ENCODE measurements around the gene ASAH2. TPM values are rescaled to one million over a fixed set of nuclear protein-coding genes. Genes with fewer than 3 reads are reported as not detected.

The ASAH2 gene
- total RNA-seq, 3 donors from 2014 or later (not counting 1 experiment from before 2014, with no cell fraction given): 0.79 to 3.4 (median 2.9) TPM

DNA sequence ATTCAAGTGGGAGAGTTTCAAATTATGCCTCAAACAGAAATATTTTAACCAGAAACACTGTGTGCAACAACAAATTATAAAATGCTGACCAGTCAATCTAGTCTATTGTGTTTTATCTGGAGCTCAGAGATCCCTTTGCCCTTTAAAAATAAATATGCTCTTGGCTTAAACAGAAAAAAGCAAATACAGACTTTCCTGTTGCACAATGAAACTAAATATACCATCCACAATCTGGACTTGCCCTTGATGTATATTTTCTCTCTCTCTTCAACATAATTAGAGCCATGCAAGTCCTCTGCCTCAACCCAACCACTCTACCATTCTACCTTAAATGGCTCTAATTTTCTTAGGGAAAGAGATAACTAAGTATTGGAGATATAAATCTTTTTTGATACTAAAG is 34.9 kb downstream of the ASAH2 start:
- Mint-ChIP-seq H3K36me3 (no peaks in the 10 kb centered on the region), H3K9me3 (no peaks in the 10 kb centered on the region), H3K4me3 (no peak overlapping the region), H3K4me1 (no peaks in the 10 kb centered on the region), H3K27me3 (ENCODE audit: low read depth in 2 of 2) (peaks cover 8 to 19% of the 10 kb centered on the region in 2 donors), H3K27ac (no peak overlapping the region)
- Histone ChIP-seq H3K27me3 (ENCODE audit: control insufficient read depth, insufficient read depth, low read length) (no peaks in the 10 kb centered on the region), H3K9me3 (ENCODE audit: control insufficient read depth, insufficient read depth, low read length) (no peaks in the 10 kb centered on the region), H3K4me3 (ENCODE audit: low read length) (no peak overlapping the region), H3K4me1 (ENCODE audit: control insufficient read depth, insufficient read depth, low read length) (no peaks in the 10 kb centered on the region), H3K36me3 (ENCODE audit: control insufficient read depth, insufficient read depth, low read length) (no peaks in the 10 kb centered on the region), H3K27ac (ENCODE audit: low read length) (no peak overlapping the region)
- no peak for ATAC-seq
- no peak for TF ChIP-seq CTCF (IDR thresholded peaks at IDR 0.05)
- intact Hi-C loops (cut with micrococcal nuclease): no loop called here
- no peak for DNase-seq

DNA sequence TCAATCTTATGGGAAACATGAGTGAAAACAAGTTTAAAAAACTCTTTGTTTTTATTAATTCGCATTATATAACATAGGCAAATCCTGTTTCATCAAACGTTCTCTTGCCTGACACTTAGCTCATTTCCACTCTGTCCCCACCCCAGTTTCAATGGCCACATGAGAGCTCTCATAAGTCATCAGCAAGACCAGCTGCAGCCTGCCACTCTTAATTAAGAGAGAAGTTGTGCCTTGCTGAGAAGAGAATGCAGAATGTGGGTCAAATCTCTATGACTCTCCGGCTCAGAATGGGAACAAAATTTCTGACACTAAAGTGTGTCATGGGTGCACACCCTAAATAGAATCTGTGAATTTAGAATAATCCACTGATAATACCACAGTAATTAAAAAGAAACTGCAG is 39.6 kb downstream of the ASAH2 start:
- Histone ChIP-seq H3K4me3 (ENCODE audit: low read length) (no peak overlapping the region), H3K27ac (ENCODE audit: low read length) (no peak overlapping the region), H3K27me3 (ENCODE audit: control insufficient read depth, insufficient read depth, low read length) (no peaks in the 10 kb centered on the region), H3K4me1 (ENCODE audit: control insufficient read depth, insufficient read depth, low read length) (no peaks in the 10 kb centered on the region), H3K9me3 (ENCODE audit: control insufficient read depth, insufficient read depth, low read length) (no peaks in the 10 kb centered on the region), H3K36me3 (ENCODE audit: control insufficient read depth, insufficient read depth, low read length) (no peaks in the 10 kb centered on the region)
- 84% methylated on average over 3 of the region's 3 CpGs for WGBS (ENCODE audit: insufficient coverage)
- Mint-ChIP-seq H3K27me3 (ENCODE audit: low read depth in 2 of 2) (peaks cover 3 to 33% of the 10 kb centered on the region in 2 donors), H3K4me3 (no peak overlapping the region), H3K4me1 (no peaks in the 10 kb centered on the region), H3K36me3 (no peaks in the 10 kb centered on the region), H3K9me3 (no peaks in the 10 kb centered on the region), H3K27ac (no peak overlapping the region)
- DNase-seq: no peak
- ATAC-seq: no peak
- no peak for TF ChIP-seq CTCF (IDR thresholded peaks at IDR 0.05)
- intact Hi-C loops (cut with micrococcal nuclease): no loop called here

DNA sequence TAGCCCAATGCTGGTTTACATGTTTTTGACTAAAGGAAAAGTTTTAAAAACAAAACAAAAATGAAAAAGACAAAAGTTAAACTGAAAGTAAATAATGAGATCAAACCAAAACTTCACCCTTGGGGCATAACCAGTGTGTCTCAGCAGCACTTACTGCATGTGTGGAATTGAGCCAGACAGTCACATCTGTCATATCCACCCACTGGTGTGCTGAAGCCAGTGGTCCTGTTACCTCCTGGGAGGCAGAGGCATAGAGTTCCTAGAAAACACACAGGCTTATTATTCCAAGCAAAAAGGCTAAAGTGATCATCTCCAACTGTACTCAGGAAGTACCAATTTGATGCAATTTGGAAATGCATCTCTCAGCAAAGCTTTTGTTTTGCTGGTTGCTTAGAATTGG is 40.4 kb downstream of the ASAH2 start:
- Mint-ChIP-seq H3K36me3 (no peaks in the 10 kb centered on the region), H3K4me3 (no peak overlapping the region), H3K9me3 (no peaks in the 10 kb centered on the region), H3K27ac (no peak overlapping the region), H3K4me1 (no peaks in the 10 kb centered on the region), H3K27me3 (ENCODE audit: low read depth in 2 of 2) (peaks cover 3 to 35% of the 10 kb centered on the region in 2 donors)
- ATAC-seq (no peak), DNase-seq (no peak)
- H3K27me3 ChIP-seq (ENCODE audit: control insufficient read depth, insufficient read depth, low read length): peaks cover 3% of the 10 kb centered on the region
- intact Hi-C loops (cut with micrococcal nuclease): no loop called here
- no peaks in the 10 kb centered on the region for H3K4me1 ChIP-seq (ENCODE audit: control insufficient read depth, insufficient read depth, low read length)
- H3K9me3 ChIP-seq (ENCODE audit: control insufficient read depth, insufficient read depth, low read length): no peaks in the 10 kb centered on the region
- no peak overlapping the region for H3K27ac ChIP-seq (ENCODE audit: low read length)
- TF ChIP-seq CTCF (IDR thresholded peaks at IDR 0.05): no peak
- no peaks in the 10 kb centered on the region for H3K36me3 ChIP-seq (ENCODE audit: control insufficient read depth, insufficient read depth, low read length)
- H3K4me3 ChIP-seq (ENCODE audit: low read length): no peak overlapping the region

Other genes starting within 250 kb of the ASAH2 start
- 10 to 100 TPM; 58.8 to 69.7 (median 60.2) TPM for gene WASHC2A, start 183.6 kb downstream of the ASAH2 start, total RNA-seq

Data from natural killer cell (primary cell).